HuH-7.5 (cell line): ENCODE data around the gene CES2.
"Not testable (repeated sequence)": the region's sequence is repeated elsewhere in the genome, so short reads cannot be mapped to it uniquely, and the experiment has no call there.

Source experiments
- DNase-seq: peaks from one replicate; pipeline ENCODE4 v3.0.0; 2011; ENCODE audit warnings: low spot score

Gene CES2, protein sequence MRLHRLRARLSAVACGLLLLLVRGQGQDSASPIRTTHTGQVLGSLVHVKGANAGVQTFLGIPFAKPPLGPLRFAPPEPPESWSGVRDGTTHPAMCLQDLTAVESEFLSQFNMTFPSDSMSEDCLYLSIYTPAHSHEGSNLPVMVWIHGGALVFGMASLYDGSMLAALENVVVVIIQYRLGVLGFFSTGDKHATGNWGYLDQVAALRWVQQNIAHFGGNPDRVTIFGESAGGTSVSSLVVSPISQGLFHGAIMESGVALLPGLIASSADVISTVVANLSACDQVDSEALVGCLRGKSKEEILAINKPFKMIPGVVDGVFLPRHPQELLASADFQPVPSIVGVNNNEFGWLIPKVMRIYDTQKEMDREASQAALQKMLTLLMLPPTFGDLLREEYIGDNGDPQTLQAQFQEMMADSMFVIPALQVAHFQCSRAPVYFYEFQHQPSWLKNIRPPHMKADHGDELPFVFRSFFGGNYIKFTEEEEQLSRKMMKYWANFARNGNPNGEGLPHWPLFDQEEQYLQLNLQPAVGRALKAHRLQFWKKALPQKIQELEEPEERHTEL

GRCh38 chr16:66935314-66936011, at the start of gene CES2:
Gene CES2 (plus strand): TSS chr16:66935516. CDS start chr16:66935636, 120 bp downstream.
- no peak for DNase-seq

GRCh38 chr16:66886321-66886720, 49.0 kb upstream of the CES2 start:
- no peak for DNase-seq

GRCh38 chr16:66886914-66887313, 48.4 kb upstream of the CES2 start:
- DNase-seq = no peak

DNA sequence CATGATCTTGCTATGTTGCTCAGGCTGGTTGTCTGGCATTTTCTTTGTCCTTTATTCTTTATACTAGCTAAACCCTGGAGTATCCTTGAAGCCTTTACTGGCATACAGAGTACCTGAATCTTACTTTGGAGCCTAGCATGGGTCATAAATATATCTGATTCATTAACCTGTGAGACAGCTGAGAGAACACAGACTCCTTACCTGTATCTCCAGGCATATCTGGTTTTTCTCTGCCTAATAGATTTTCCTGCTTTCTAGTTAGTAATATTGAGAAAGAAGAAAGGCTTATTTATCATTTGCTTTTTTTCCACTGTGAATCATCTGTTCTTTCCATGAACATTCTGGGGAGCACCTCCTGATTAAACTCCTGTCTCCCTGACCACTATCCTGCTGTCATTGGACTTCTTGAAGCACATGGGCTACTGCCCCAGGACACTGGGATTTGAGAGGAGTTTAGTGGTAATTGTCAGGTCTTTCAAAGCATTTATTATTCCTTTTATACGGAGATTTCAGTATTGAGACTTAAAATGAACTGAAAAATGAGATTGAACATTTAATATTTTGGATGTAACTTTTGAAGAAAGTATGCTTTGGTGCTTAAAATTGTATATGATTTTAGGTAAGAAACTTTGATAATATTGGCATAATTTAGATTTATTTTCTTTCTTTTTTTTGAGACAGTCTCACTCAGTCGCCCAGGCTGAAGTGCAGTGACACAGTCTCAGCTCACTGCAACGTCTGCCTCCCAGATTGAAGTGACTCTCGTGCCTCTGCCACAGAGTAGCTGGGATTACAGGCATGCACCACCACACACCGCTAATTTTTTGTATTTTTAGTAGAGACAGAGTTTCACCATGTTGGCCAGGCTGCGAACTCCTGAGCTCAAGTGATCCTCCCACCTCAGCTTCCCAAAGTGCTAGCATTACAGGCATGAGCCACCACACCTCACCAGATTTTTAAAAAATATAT, 46.4 kb upstream of the CES2 start:
- DNase-seq = no peak

- DNase-seq = no peak
Measured at GRCh38 chr16:66889622-66890021, 45.7 kb upstream of the CES2 start.

GRCh38 chr16:66890799-66891198, 44.5 kb upstream of the CES2 start:
- no peak for DNase-seq

DNA sequence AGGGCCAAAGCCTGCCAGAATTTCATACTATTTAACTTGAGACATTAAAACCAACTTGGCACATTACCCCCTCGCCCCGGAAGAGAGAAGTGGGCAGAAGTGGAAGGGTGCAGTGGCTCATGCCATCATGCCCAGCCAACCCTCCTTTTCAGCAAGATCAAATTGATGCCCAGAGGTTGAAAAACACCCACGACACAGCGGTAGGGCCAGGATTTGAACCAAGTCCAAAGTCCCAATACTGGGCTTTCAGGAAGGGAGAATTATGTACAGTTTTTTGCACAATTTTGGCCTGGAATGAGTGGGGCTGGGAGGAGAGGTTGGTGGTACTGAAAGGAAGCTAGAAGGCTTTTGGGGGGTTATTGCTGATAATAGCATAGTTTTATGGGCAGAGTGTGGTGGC, 44.0 kb upstream of the CES2 start:
- no peak for DNase-seq

GRCh38 chr16:66891797-66892196, 43.5 kb upstream of the CES2 start:
- DNase-seq = no peak

DNA sequence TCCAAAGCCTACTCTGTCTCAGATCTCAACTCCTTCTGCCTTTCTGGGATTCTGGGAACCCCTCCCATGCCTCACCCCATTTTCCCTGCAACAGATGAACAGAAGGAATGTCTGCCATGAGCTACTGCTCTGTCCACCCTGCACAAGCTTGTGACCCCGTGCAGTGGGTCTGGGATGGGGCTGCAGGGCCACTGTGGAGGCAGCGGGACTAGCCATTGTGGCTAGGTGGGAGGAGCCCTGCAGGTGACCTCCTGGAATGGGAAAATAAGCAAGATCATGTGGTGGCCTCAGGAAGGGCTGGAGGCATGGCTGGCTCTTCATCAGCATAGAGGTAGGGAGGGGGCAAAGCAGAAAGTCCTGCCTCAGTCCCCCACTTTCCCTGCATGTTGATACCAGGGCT, 41.3 kb upstream of the CES2 start:
- DNase-seq = no peak

- no peak for DNase-seq
Measured at GRCh38 chr16:66894948-66895688, 40.2 kb upstream of the CES2 start.

GRCh38 chr16:66895689-66895979, 39.7 kb upstream of the CES2 start:
- no peak for DNase-seq

GRCh38 chr16:66895999-66896398, 39.3 kb upstream of the CES2 start:
- no peak for DNase-seq

GRCh38 chr16:66896682-66897081, 38.6 kb upstream of the CES2 start:
- not testable (repeated sequence) for DNase-seq

DNA sequence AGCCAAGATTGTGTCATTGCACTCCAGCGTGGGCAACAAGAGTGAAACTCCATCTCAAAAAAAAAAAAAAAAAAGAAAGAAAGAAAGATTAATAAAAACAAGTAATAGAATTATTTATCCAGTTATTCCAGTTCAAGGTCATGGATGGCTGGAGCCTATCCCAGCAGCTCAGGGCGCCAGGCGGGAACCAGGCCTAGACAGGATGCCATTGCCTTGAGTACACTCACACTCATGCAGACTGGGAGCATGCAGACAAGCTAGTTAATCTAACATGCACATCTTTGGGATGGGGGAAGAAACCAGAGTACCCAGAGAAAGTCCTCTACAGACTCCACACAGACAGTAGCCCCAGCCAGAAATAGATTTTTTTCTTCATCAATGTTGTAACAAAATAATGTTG, 37.1 kb upstream of the CES2 start:
- no peak for DNase-seq

GRCh38 chr16:66898933-66899309, 36.4 kb upstream of the CES2 start:
- no peak for DNase-seq

DNA sequence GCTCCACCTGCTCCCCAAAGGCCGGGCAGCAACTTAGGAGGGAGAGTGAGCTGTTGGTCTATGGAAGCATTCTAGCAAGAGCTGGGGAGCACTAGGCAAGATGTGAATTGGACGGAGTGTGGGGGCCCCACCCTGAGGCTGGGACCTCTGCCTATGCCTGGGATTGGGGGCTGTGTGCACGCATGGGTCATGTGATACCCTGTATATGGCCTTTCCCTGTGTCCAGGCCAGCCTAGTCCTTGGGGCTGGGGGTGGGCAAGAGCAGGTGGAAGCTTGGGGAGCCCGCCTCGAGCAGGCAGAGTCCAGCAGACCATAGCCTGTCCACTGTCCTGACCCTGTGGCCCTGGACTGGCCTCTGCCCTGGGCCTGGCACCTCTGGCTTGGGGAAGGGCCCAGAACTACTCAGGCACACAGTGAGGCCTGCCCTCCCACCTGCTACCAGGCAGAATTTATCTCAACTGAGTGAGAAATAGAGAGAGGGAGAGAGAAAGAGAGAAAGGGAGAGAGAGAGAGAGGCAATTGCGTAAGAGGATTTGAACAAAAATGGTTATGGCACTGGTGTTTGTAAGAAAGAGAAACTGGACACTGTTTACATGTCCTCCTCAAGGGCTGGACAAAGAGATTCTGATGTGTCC, 35.9 kb upstream of the CES2 start:
- DNase-seq = no peak

- no peak for DNase-seq
Measured at GRCh38 chr16:66899945-66900710, 35.2 kb upstream of the CES2 start.

DNA sequence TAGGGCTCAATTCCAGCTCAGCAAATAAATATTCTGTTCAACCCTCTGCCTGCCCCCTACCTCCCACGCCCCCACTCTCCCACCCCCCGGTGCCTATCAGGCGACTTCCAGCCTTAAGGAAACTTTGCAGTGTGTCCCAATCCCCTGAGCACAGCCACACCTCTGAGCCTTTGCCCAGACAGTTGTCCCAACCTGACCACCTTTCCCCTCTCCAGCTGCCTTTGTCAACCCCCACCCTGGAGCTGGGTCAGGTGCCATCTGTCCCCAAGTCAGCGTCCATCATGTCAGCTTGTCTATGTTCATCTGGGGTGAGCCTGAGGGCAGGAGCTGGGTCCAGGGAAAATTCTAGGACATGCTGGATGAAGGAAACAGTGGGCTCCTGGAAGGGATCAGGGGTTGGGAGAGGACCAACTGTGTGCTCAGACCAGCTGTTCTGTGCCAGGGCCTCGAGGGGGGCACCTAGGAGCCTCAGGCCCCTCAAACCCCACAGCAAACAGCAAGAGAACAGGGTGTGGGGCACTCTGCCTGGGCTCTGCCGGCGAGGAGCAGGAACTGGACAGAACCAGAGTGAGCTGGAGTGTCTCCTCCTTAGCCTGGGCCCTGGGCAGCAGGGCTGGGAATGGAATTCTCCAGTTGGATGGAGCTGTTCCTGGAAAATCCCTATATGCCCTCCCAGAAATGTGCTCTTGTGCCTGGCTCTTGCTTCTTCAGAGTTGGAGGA, 34.4 kb upstream of the CES2 start:
- DNase-seq = no peak

- no peak for DNase-seq
Measured at GRCh38 chr16:66901626-66902025, 33.7 kb upstream of the CES2 start.
